Measurements from ENCODE around the gene TGM2.

DNA sequence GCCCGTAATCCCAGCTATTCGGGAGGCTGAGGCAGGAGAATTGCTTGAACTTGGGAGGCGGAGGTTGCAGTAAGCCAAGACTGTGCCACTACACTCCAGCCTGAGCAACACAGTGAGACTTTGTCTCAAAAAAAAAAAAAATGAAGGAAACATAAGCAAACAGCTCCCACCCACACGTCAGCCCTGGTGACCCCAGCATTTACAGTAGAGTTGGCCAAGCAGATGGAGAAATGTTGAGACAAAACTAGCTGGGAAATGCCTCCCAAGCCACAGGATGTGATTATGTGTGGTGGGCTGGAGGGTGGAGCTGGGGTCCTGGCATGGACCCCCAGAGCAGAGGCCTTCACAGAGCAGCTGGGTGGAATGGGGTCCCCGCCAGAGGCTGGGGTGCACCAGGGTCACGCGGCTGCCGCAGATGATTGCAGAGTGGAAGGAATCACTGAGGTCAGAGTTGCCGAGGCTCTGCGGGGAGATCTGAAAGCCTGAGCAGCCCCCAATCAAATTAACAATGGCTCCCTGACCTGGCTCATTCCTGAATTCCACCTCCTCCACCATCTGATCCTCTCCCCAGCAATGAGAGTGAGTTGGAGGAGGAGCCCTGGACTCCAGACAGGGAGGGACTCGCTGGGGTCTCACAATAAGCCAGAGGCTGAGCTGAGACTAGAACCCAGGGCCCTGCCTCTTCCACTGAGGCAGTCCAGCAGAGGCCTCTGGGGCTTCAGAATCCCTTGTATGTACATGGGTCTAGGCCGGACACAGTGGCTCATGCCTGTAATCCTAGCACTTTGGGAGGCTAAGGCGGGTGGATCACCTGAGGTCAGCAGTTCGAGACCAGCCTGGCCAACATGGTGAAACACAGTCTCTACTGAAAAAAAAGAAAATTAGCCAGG, 34.7 kb upstream of the TGM2 start:
- TF ChIP-seq POLR2A (IDR thresholded peaks at IDR 0.05), result no peak
- TF ChIP-seq, protein P1, sequence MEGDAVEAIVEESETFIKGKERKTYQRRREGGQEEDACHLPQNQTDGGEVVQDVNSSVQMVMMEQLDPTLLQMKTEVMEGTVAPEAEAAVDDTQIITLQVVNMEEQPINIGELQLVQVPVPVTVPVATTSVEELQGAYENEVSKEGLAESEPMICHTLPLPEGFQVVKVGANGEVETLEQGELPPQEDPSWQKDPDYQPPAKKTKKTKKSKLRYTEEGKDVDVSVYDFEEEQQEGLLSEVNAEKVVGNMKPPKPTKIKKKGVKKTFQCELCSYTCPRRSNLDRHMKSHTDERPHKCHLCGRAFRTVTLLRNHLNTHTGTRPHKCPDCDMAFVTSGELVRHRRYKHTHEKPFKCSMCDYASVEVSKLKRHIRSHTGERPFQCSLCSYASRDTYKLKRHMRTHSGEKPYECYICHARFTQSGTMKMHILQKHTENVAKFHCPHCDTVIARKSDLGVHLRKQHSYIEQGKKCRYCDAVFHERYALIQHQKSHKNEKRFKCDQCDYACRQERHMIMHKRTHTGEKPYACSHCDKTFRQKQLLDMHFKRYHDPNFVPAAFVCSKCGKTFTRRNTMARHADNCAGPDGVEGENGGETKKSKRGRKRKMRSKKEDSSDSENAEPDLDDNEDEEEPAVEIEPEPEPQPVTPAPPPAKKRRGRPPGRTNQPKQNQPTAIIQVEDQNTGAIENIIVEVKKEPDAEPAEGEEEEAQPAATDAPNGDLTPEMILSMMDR (IDR thresholded peaks at IDR 0.05), result no peak
